ENCODE measurements around the gene DDX5. TPM values are rescaled to one million over a fixed set of nuclear protein-coding genes. Genes with fewer than 3 reads are reported as not detected.

Gene DDX5
- total RNA-seq, 1 experiment from 2014 or later: 798 TPM

- ChIA-PET CTCF (no interaction called here), POLR2A (interaction anchor here (0.8 to 3.1 kb wide), 3 partner anchors 9 to 13 kb away, joined by 3 to 119 read pairs (median 16); partner anchors contain the start of gene POLG2), RAD21 (ENCODE audit: low non-redundant PET in 1 of 2, low total read pairs in 2 of 2, uncharacterized antibody in 2 of 2, unreplicated experiment in 2 of 2) (no interaction called here)
- ATAC-seq (no peak), DNase-seq (ENCODE audit: low read depth, low spot score) (no peak)
- Histone ChIP-seq H3K27me3 (ENCODE audit: insufficient read depth, low read length) (no peaks in the 10 kb centered on the region), H2AFZ (ENCODE audit: low read depth, low read length, poor library complexity, severe bottlenecking) (no peak overlapping the region), H4K20me1 (ENCODE audit: insufficient read depth) (peaks cover 67% of the 10 kb centered on the region; the same call in 1 of the 2 replicates), H3K9me3 (ENCODE audit: control insufficient read depth in 1 of 2, insufficient read depth in 1 of 2, low read depth in 1 of 2, low read length in 2 of 2) (no peaks in the 10 kb centered on the region), H3K4me1 (ENCODE audit: control insufficient read depth in 1 of 2, insufficient read depth in 2 of 2, low read length in 2 of 2) (peaks cover 12 to 50% of the 10 kb centered on the region in 2 experiments), H3K9me2 (ENCODE audit: insufficient read depth) (no peaks in the 10 kb centered on the region), H3K36me3 (ENCODE audit: control insufficient read depth in 1 of 2, insufficient read depth in 2 of 2, low read length in 2 of 2) (peaks cover 61 to 70% of the 10 kb centered on the region in 2 experiments), H3K27ac (ENCODE audit: low read depth, low read length) (peak overlapping the region; percentile 90; the same call in 1 of the 2 replicates), H3K4me2 (ENCODE audit: low read length) (peak overlapping the region; percentile 87), H3K4me3 (replicated peaks in 1 of 2; ENCODE audit: low read depth in 1 of 2, low read length in 2 of 2) (peak overlapping the region; percentile 93 to 95), H3K9ac (ENCODE audit: low read length) (peak overlapping the region; percentile 99), H3K79me2 (ENCODE audit: insufficient read depth, low read length) (peaks cover 94% of the 10 kb centered on the region)
- BruUV-seq (replicated peaks): no TSS peak
- TF ChIP-seq POLR2AphosphoS5 (IDR thresholded peaks at IDR 0.05; ENCODE audit: low read depth, low read length) (peak; percentile 19; the same call in 1 of the 2 replicates), SRF (IDR thresholded peaks at IDR 0.05; ENCODE audit: low read depth) (no peak)
- intact Hi-C loops (cut with micrococcal nuclease): no loop called here
Observed at GRCh38 chr17:64503821-64504768, 2.0 kb downstream of the DDX5 start.

GRCh38 chr17:64503341-64503740, 2.7 kb downstream of the DDX5 start:
- POLR2A ChIA-PET: interaction anchor here (0.8 kb wide), 1 partner anchor 12 kb away, joined by 3 read pairs; no protein-coding TSS in a partner anchor
- no peak overlapping the region for H3K9ac ChIP-seq (ENCODE audit: low read length)
- intact Hi-C loops (cut with micrococcal nuclease): no loop called here
- H3K36me3 ChIP-seq (ENCODE audit: control insufficient read depth in 1 of 2, insufficient read depth in 2 of 2, low read length in 2 of 2): peaks cover 58 to 64% of the 10 kb centered on the region in 2 experiments
- BruUV-seq (replicated peaks): no TSS peak
- no peaks in the 10 kb centered on the region for H3K9me3 ChIP-seq (ENCODE audit: control insufficient read depth in 1 of 2, insufficient read depth in 1 of 2, low read depth in 1 of 2, low read length in 2 of 2)
- ATAC-seq (no peak), DNase-seq (ENCODE audit: low read depth, low spot score) (no peak)
- CTCF ChIA-PET: no interaction called here
- no peak overlapping the region for H3K4me2 ChIP-seq (ENCODE audit: low read length)
- no peak overlapping the region for H2AFZ ChIP-seq (ENCODE audit: low read depth, low read length, poor library complexity, severe bottlenecking)
- H3K79me2 ChIP-seq (ENCODE audit: insufficient read depth, low read length): peaks cover 88% of the 10 kb centered on the region
- peaks cover 10 to 55% of the 10 kb centered on the region in 2 experiments for H3K4me1 ChIP-seq (ENCODE audit: control insufficient read depth in 1 of 2, insufficient read depth in 2 of 2, low read length in 2 of 2)
- H4K20me1 ChIP-seq (ENCODE audit: insufficient read depth): peaks cover 72% of the 10 kb centered on the region; the same call in 1 of the 2 replicates
- H3K4me3 ChIP-seq (replicated peaks in 1 of 2; ENCODE audit: low read depth in 1 of 2, low read length in 2 of 2): no peak overlapping the region
- H3K27me3 ChIP-seq (ENCODE audit: insufficient read depth, low read length): no peaks in the 10 kb centered on the region
- RAD21 ChIA-PET (ENCODE audit: low non-redundant PET in 1 of 2, low total read pairs in 2 of 2, uncharacterized antibody in 2 of 2, unreplicated experiment in 2 of 2): no interaction called here
- H3K27ac ChIP-seq (ENCODE audit: low read depth, low read length): no peak overlapping the region
- no peaks in the 10 kb centered on the region for H3K9me2 ChIP-seq (ENCODE audit: insufficient read depth)
- no peak for TF ChIP-seq ELF1 (IDR thresholded peaks at IDR 0.05; ENCODE audit: borderline replicate concordance, low read depth)
- TF ChIP-seq ZNF274 (IDR thresholded peaks at IDR 0.05; ENCODE audit: low read depth, low read length): no peak
- no peak for TF ChIP-seq ATF3 (IDR thresholded peaks at IDR 0.05)
- no peak for TF ChIP-seq POLR2A (IDR thresholded peaks at IDR 0.05; ENCODE audit: borderline replicate concordance, extremely low read depth, insufficient read depth, insufficient read length)
- no peak for TF ChIP-seq FOSL1 (IDR thresholded peaks at IDR 0.05; ENCODE audit: low read depth)
- TF ChIP-seq, protein P1, sequence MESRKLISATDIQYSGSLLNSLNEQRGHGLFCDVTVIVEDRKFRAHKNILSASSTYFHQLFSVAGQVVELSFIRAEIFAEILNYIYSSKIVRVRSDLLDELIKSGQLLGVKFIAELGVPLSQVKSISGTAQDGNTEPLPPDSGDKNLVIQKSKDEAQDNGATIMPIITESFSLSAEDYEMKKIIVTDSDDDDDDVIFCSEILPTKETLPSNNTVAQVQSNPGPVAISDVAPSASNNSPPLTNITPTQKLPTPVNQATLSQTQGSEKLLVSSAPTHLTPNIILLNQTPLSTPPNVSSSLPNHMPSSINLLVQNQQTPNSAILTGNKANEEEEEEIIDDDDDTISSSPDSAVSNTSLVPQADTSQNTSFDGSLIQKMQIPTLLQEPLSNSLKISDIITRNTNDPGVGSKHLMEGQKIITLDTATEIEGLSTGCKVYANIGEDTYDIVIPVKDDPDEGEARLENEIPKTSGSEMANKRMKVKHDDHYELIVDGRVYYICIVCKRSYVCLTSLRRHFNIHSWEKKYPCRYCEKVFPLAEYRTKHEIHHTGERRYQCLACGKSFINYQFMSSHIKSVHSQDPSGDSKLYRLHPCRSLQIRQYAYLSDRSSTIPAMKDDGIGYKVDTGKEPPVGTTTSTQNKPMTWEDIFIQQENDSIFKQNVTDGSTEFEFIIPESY (IDR thresholded peaks at IDR 0.05; ENCODE audit: extremely low read depth, insufficient replicate concordance, low read length): no peak
- TF ChIP-seq YY1 (IDR thresholded peaks at IDR 0.05; ENCODE audit: extremely low read depth, insufficient replicate concordance, low read depth, low read length): no peak
- no peak for TF ChIP-seq REST (IDR thresholded peaks at IDR 0.05; ENCODE audit: low read depth)
- no peak for TF ChIP-seq SP1 (IDR thresholded peaks at IDR 0.05; ENCODE audit: low read depth)
- TF ChIP-seq ZFX (IDR thresholded peaks at IDR 0.05): no peak
- TF ChIP-seq EGR1 (IDR thresholded peaks at IDR 0.05; ENCODE audit: low read depth): no peak
